ENCODE results near the gene E2F3. TPM values are rescaled to one million over a fixed set of nuclear protein-coding genes. Genes with fewer than 3 reads are reported as not detected.

Gene E2F3
- total RNA-seq, 1 experiment from 2014 or later: 13.8 TPM

- no peaks in the 10 kb centered on the region for H3K4me1 ChIP-seq (ENCODE audit: low read length)
- H3K36me3 ChIP-seq (ENCODE audit: insufficient read depth, low read length): no peaks in the 10 kb centered on the region
- DNase-seq: no peak
- no peak overlapping the region for H3K9ac ChIP-seq (ENCODE audit: low read length)
- no peak overlapping the region for H3K4me2 ChIP-seq (ENCODE audit: low read depth, low read length, poor library complexity, severe bottlenecking)
- no peaks in the 10 kb centered on the region for H3K9me2 ChIP-seq (replicated peaks; ENCODE audit: insufficient read depth, low read length)
- no peak overlapping the region for H3K4me3 ChIP-seq (ENCODE audit: low read length)
- H3K79me2 ChIP-seq (ENCODE audit: low read length): no peaks in the 10 kb centered on the region
- no peak overlapping the region for H2AFZ ChIP-seq (ENCODE audit: low read length)
- no peak overlapping the region for H3K27ac ChIP-seq (ENCODE audit: low read length)
- no peaks in the 10 kb centered on the region for H3K9me3 ChIP-seq (ENCODE audit: low read length)
- no peaks in the 10 kb centered on the region for H4K20me1 ChIP-seq (ENCODE audit: insufficient read depth, low read depth, low read length)
- H3K27me3 ChIP-seq (ENCODE audit: low read length): no peaks in the 10 kb centered on the region
These were observed 35.4 kb upstream of the E2F3 start for GRCh38 chr6:20366082-20366830.

GRCh38 chr6:20367743-20368485, 33.8 kb upstream of the E2F3 start:
- H3K9me2 ChIP-seq (replicated peaks; ENCODE audit: insufficient read depth, low read length): no peaks in the 10 kb centered on the region
- no peaks in the 10 kb centered on the region for H3K36me3 ChIP-seq (ENCODE audit: insufficient read depth, low read length)
- H3K9me3 ChIP-seq (ENCODE audit: low read length): no peaks in the 10 kb centered on the region
- H3K4me2 ChIP-seq (ENCODE audit: low read depth, low read length, poor library complexity, severe bottlenecking): no peak overlapping the region
- H3K79me2 ChIP-seq (ENCODE audit: low read length): no peaks in the 10 kb centered on the region
- H3K27ac ChIP-seq (ENCODE audit: low read length): no peak overlapping the region
- no peak overlapping the region for H2AFZ ChIP-seq (ENCODE audit: low read length)
- H3K4me1 ChIP-seq (ENCODE audit: low read length): no peaks in the 10 kb centered on the region
- no peak overlapping the region for H3K4me3 ChIP-seq (ENCODE audit: low read length)
- no peak for DNase-seq
- H3K9ac ChIP-seq (ENCODE audit: low read length): no peak overlapping the region
- H4K20me1 ChIP-seq (ENCODE audit: insufficient read depth, low read depth, low read length): no peaks in the 10 kb centered on the region
- H3K27me3 ChIP-seq (ENCODE audit: low read length): no peaks in the 10 kb centered on the region

- no peaks in the 10 kb centered on the region for H3K9me3 ChIP-seq (ENCODE audit: low read length)
- no peaks in the 10 kb centered on the region for H3K36me3 ChIP-seq (ENCODE audit: insufficient read depth, low read length)
- no peaks in the 10 kb centered on the region for H4K20me1 ChIP-seq (ENCODE audit: insufficient read depth, low read depth, low read length)
- no peak overlapping the region for H3K4me2 ChIP-seq (ENCODE audit: low read depth, low read length, poor library complexity, severe bottlenecking)
- H3K4me1 ChIP-seq (ENCODE audit: low read length): no peaks in the 10 kb centered on the region; the same call in 1 of the 2 replicates
- no peak for DNase-seq
- no peaks in the 10 kb centered on the region for H3K79me2 ChIP-seq (ENCODE audit: low read length)
- no peak overlapping the region for H3K27ac ChIP-seq (ENCODE audit: low read length)
- no peak overlapping the region for H3K4me3 ChIP-seq (ENCODE audit: low read length)
- no peaks in the 10 kb centered on the region for H3K27me3 ChIP-seq (ENCODE audit: low read length)
- H3K9me2 ChIP-seq (replicated peaks; ENCODE audit: insufficient read depth, low read length): no peaks in the 10 kb centered on the region
- no peak overlapping the region for H3K9ac ChIP-seq (ENCODE audit: low read length)
- no peak overlapping the region for H2AFZ ChIP-seq (ENCODE audit: low read length)
These were observed 31.3 kb upstream of the E2F3 start for GRCh38 chr6:20370393-20370792.

GRCh38 chr6:20370801-20371200, 30.9 kb upstream of the E2F3 start:
- Histone ChIP-seq H3K4me3 (ENCODE audit: low read length) (no peak overlapping the region), H2AFZ (ENCODE audit: low read length) (no peak overlapping the region), H3K79me2 (ENCODE audit: low read length) (no peaks in the 10 kb centered on the region), H3K9me2 (replicated peaks; ENCODE audit: insufficient read depth, low read length) (no peaks in the 10 kb centered on the region), H3K9ac (ENCODE audit: low read length) (no peak overlapping the region), H4K20me1 (ENCODE audit: insufficient read depth, low read depth, low read length) (no peaks in the 10 kb centered on the region), H3K9me3 (ENCODE audit: low read length) (no peaks in the 10 kb centered on the region), H3K27me3 (ENCODE audit: low read length) (no peaks in the 10 kb centered on the region), H3K4me2 (ENCODE audit: low read depth, low read length, poor library complexity, severe bottlenecking) (no peak overlapping the region), H3K36me3 (ENCODE audit: insufficient read depth, low read length) (no peaks in the 10 kb centered on the region), H3K27ac (ENCODE audit: low read length) (no peak overlapping the region), H3K4me1 (ENCODE audit: low read length) (no peaks in the 10 kb centered on the region; the same call in 1 of the 2 replicates)
- DNase-seq: no peak

- Histone ChIP-seq H3K27me3 (ENCODE audit: low read length) (no peaks in the 10 kb centered on the region), H3K79me2 (ENCODE audit: low read length) (no peaks in the 10 kb centered on the region), H2AFZ (ENCODE audit: low read length) (no peak overlapping the region), H4K20me1 (ENCODE audit: insufficient read depth, low read depth, low read length) (no peaks in the 10 kb centered on the region), H3K9me3 (ENCODE audit: low read length) (no peaks in the 10 kb centered on the region), H3K4me2 (ENCODE audit: low read depth, low read length, poor library complexity, severe bottlenecking) (no peak overlapping the region), H3K27ac (ENCODE audit: low read length) (no peak overlapping the region), H3K4me1 (ENCODE audit: low read length) (peaks cover 7% of the 10 kb centered on the region), H3K4me3 (ENCODE audit: low read length) (no peak overlapping the region), H3K9me2 (replicated peaks; ENCODE audit: insufficient read depth, low read length) (no peaks in the 10 kb centered on the region), H3K36me3 (ENCODE audit: insufficient read depth, low read length) (no peaks in the 10 kb centered on the region), H3K9ac (ENCODE audit: low read length) (no peak overlapping the region)
- no peak for DNase-seq
These were observed 26.2 kb upstream of the E2F3 start for GRCh38 chr6:20375436-20375835.

GRCh38 chr6:20377623-20378265, 23.9 kb upstream of the E2F3 start:
- no peak overlapping the region for H2AFZ ChIP-seq (ENCODE audit: low read length)
- H3K27me3 ChIP-seq (ENCODE audit: low read length): no peaks in the 10 kb centered on the region
- no peak for DNase-seq
- peaks cover 7% of the 10 kb centered on the region for H3K4me1 ChIP-seq (ENCODE audit: low read length)
- no peak overlapping the region for H3K4me3 ChIP-seq (ENCODE audit: low read length)
- no peak overlapping the region for H3K9ac ChIP-seq (ENCODE audit: low read length)
- no peaks in the 10 kb centered on the region for H3K36me3 ChIP-seq (ENCODE audit: insufficient read depth, low read length)
- H3K9me2 ChIP-seq (replicated peaks; ENCODE audit: insufficient read depth, low read length): 0 out of 2 replicates have a peak, but pooled peaks cover 3% of the 10 kb centered on the region
- no peaks in the 10 kb centered on the region for H3K9me3 ChIP-seq (ENCODE audit: low read length)
- no peaks in the 10 kb centered on the region for H4K20me1 ChIP-seq (ENCODE audit: insufficient read depth, low read depth, low read length)
- no peaks in the 10 kb centered on the region for H3K79me2 ChIP-seq (ENCODE audit: low read length)
- no peak overlapping the region for H3K4me2 ChIP-seq (ENCODE audit: low read depth, low read length, poor library complexity, severe bottlenecking)
- H3K27ac ChIP-seq (ENCODE audit: low read length): no peak overlapping the region

- H2AFZ ChIP-seq (ENCODE audit: low read length): no peak overlapping the region
These were observed 22.4 kb upstream of the E2F3 start for GRCh38 chr6:20379231-20379630.

GRCh38 chr6:20386218-20386617, 15.5 kb upstream of the E2F3 start:
- no peak overlapping the region for H3K27ac ChIP-seq (ENCODE audit: low read length)
- H3K27me3 ChIP-seq (ENCODE audit: low read length): no peaks in the 10 kb centered on the region
- DNase-seq: no peak
- no peak overlapping the region for H2AFZ ChIP-seq (ENCODE audit: low read length)
- H3K9me3 ChIP-seq (ENCODE audit: low read length): no peaks in the 10 kb centered on the region
- no peaks in the 10 kb centered on the region for H3K36me3 ChIP-seq (ENCODE audit: insufficient read depth, low read length)
- 0 out of 2 replicates have a peak, but pooled peaks cover 3% of the 10 kb centered on the region for H3K9me2 ChIP-seq (replicated peaks; ENCODE audit: insufficient read depth, low read length)
- H3K4me3 ChIP-seq (ENCODE audit: low read length): no peak overlapping the region
- H3K79me2 ChIP-seq (ENCODE audit: low read length): no peaks in the 10 kb centered on the region
- H3K9ac ChIP-seq (ENCODE audit: low read length): no peak overlapping the region
- H3K4me1 ChIP-seq (ENCODE audit: low read length): no peaks in the 10 kb centered on the region
- no peaks in the 10 kb centered on the region for H4K20me1 ChIP-seq (ENCODE audit: insufficient read depth, low read depth, low read length)
- H3K4me2 ChIP-seq (ENCODE audit: low read depth, low read length, poor library complexity, severe bottlenecking): no peak overlapping the region

More at GRCh38 chr6:20379231-20379630, 22.4 kb upstream of the E2F3 start:
- 0 out of 2 replicates have a peak, but pooled peaks cover 3% of the 10 kb centered on the region for H3K9me2 ChIP-seq (replicated peaks; ENCODE audit: insufficient read depth, low read length)
- no peak overlapping the region for H3K4me2 ChIP-seq (ENCODE audit: low read depth, low read length, poor library complexity, severe bottlenecking)
- H3K9ac ChIP-seq (ENCODE audit: low read length): no peak overlapping the region
- H3K27me3 ChIP-seq (ENCODE audit: low read length): no peaks in the 10 kb centered on the region
- no peaks in the 10 kb centered on the region for H3K9me3 ChIP-seq (ENCODE audit: low read length)
- H3K36me3 ChIP-seq (ENCODE audit: insufficient read depth, low read length): no peaks in the 10 kb centered on the region
- no peaks in the 10 kb centered on the region for H4K20me1 ChIP-seq (ENCODE audit: insufficient read depth, low read depth, low read length)
- DNase-seq: no peak
- peaks cover 7% of the 10 kb centered on the region for H3K4me1 ChIP-seq (ENCODE audit: low read length)
- H3K79me2 ChIP-seq (ENCODE audit: low read length): no peaks in the 10 kb centered on the region
- no peak overlapping the region for H3K4me3 ChIP-seq (ENCODE audit: low read length)
- no peak overlapping the region for H3K27ac ChIP-seq (ENCODE audit: low read length)

Measured in Karpas-422 (cell line).